Measurements from ENCODE around the gene FITM2.

DNA sequence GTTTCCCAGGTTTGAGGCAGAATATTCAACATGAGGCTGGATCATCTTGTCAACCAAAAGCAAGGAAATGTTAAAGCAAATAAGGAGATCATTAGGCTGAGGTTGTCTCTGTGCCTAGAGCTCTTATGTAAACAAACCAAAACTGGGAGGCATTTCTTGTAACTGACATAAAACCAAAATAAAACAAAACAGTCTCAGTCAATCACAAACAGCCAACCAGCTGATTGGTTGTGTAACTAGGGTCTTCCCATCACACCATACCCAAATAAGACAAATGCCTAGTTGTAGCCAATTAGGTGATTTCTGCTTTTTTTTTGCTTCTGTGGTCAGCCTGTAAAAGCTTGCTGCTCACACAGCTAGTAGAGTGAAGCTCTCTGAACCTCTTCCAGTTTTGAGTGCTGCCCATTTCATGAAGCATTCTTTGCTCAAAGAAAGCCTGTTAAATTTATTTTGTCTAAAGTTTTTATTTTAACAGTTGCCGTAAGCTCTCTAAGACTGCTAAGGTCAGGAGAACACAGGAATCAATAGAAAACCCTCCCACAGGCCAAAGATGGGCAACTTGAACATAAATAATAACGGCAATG is 8.9 kb upstream of the FITM2 start:
- TF ChIP-seq ZNF121 (tag by site-specific recombination; IDR thresholded peaks at IDR 0.05) = no peak
- no peak for TF ChIP-seq ZBTB8A (tag by site-specific recombination; IDR thresholded peaks at IDR 0.05)
- no peak for TF ChIP-seq ZNF311 (tag by site-specific recombination; IDR thresholded peaks at IDR 0.05; ENCODE audit: borderline replicate concordance)
